Measurements from ENCODE around the gene AGPAT4.
A peak's percentile ranks its signal among the peaks of the same experiment; 100 is the strongest.

AGPAT4 gene

GRCh38 chr6:161272635-161273273 lies 1.1 kb downstream of the AGPAT4 start:
- peak overlapping the region; percentile 84 for H3K4me3 ChIP-seq (ENCODE audit: low read length, poor library complexity, severe bottlenecking)
- TF ChIP-seq EZH2phosphoT487 (IDR thresholded peaks at IDR 0.05; ENCODE audit: borderline replicate concordance) (no peak), CTCF (conservative IDR thresholded peaks at IDR 0.05; ENCODE audit: low read length) (no peak)

GRCh38 chr6:161271343-161272030 lies 2.4 kb downstream of the AGPAT4 start:
- H3F3A ChIP-seq (ENCODE audit: low read depth), result no peaks in the 10 kb centered on the region
- no peaks in the 10 kb centered on the region for H3K9me2 ChIP-seq (replicated peaks; ENCODE audit: low read depth, low read length)
- H2AFZ ChIP-seq (ENCODE audit: low read length), result no peak overlapping the region
- no peak overlapping the region for H3K9ac ChIP-seq (ENCODE audit: low read depth, low read length, poor library complexity, severe bottlenecking)
- H3K4me2 ChIP-seq (ENCODE audit: low read depth, low read length, poor library complexity, severe bottlenecking), result peak overlapping the region; percentile 92
- peaks cover 8% of the 10 kb centered on the region for H3K27me3 ChIP-seq (ENCODE audit: insufficient read depth, low read length, poor library complexity, severe bottlenecking)
- TF ChIP-seq CTCF (conservative IDR thresholded peaks at IDR 0.05; ENCODE audit: low read length), result no peak
- TF ChIP-seq EZH2phosphoT487 (IDR thresholded peaks at IDR 0.05; ENCODE audit: borderline replicate concordance), result no peak
- no peaks in the 10 kb centered on the region for H3K36me3 ChIP-seq (ENCODE audit: insufficient read depth, low read length)
- no peaks in the 10 kb centered on the region for H4K20me1 ChIP-seq (ENCODE audit: insufficient read depth, low read length, poor library complexity, severe bottlenecking)
- H3K4me3 ChIP-seq (ENCODE audit: low read length, poor library complexity, severe bottlenecking), result no peak overlapping the region
- peaks cover 29% of the 10 kb centered on the region for H3K4me1 ChIP-seq (ENCODE audit: insufficient read depth, low read length, poor library complexity, severe bottlenecking)
- H3K9me3 ChIP-seq (ENCODE audit: insufficient read depth, low read depth, low read length), result no peaks in the 10 kb centered on the region
- H3K79me2 ChIP-seq (ENCODE audit: insufficient read depth, low read length), result no peaks in the 10 kb centered on the region

More at GRCh38 chr6:161272635-161273273, 1.1 kb downstream of the AGPAT4 start:
- no peaks in the 10 kb centered on the region for H3K36me3 ChIP-seq (ENCODE audit: insufficient read depth, low read length)
- H3K79me2 ChIP-seq (ENCODE audit: insufficient read depth, low read length), result no peaks in the 10 kb centered on the region
- H3K9me2 ChIP-seq (replicated peaks; ENCODE audit: low read depth, low read length), result no peaks in the 10 kb centered on the region
- peak overlapping the region; percentile 92 for H3K4me2 ChIP-seq (ENCODE audit: low read depth, low read length, poor library complexity, severe bottlenecking)
- H2AFZ ChIP-seq (ENCODE audit: low read length), result no peak overlapping the region
- H3K4me1 ChIP-seq (ENCODE audit: insufficient read depth, low read length, poor library complexity, severe bottlenecking), result peaks cover 29% of the 10 kb centered on the region
- H3K9me3 ChIP-seq (ENCODE audit: insufficient read depth, low read depth, low read length), result no peaks in the 10 kb centered on the region
- peaks cover 20% of the 10 kb centered on the region for H3K27me3 ChIP-seq (ENCODE audit: insufficient read depth, low read length, poor library complexity, severe bottlenecking)
- H3K9ac ChIP-seq (ENCODE audit: low read depth, low read length, poor library complexity, severe bottlenecking), result peak overlapping the region; percentile 64
- no peaks in the 10 kb centered on the region for H3F3A ChIP-seq (ENCODE audit: low read depth)
- H4K20me1 ChIP-seq (ENCODE audit: insufficient read depth, low read length, poor library complexity, severe bottlenecking), result no peaks in the 10 kb centered on the region

GRCh38 chr6:161270116-161270515 lies 3.7 kb downstream of the AGPAT4 start:
- no peaks in the 10 kb centered on the region for H3K9me2 ChIP-seq (replicated peaks; ENCODE audit: low read depth, low read length)
- no peaks in the 10 kb centered on the region for H3K79me2 ChIP-seq (ENCODE audit: insufficient read depth, low read length)
- no peaks in the 10 kb centered on the region for H3K9me3 ChIP-seq (ENCODE audit: insufficient read depth, low read depth, low read length)
- H3K4me3 ChIP-seq (ENCODE audit: low read length, poor library complexity, severe bottlenecking), result no peak overlapping the region
- no peaks in the 10 kb centered on the region for H3K27me3 ChIP-seq (ENCODE audit: insufficient read depth, low read length, poor library complexity, severe bottlenecking)
- H2AFZ ChIP-seq (ENCODE audit: low read length), result no peak overlapping the region
- no peak overlapping the region for H3K4me2 ChIP-seq (ENCODE audit: low read depth, low read length, poor library complexity, severe bottlenecking)
- no peak overlapping the region for H3K9ac ChIP-seq (ENCODE audit: low read depth, low read length, poor library complexity, severe bottlenecking)
- H4K20me1 ChIP-seq (ENCODE audit: insufficient read depth, low read length, poor library complexity, severe bottlenecking), result no peaks in the 10 kb centered on the region
- peaks cover 29% of the 10 kb centered on the region for H3K4me1 ChIP-seq (ENCODE audit: insufficient read depth, low read length, poor library complexity, severe bottlenecking)
- no peaks in the 10 kb centered on the region for H3K36me3 ChIP-seq (ENCODE audit: insufficient read depth, low read length)
- no peak for TF ChIP-seq EZH2phosphoT487 (IDR thresholded peaks at IDR 0.05; ENCODE audit: borderline replicate concordance)
- TF ChIP-seq CTCF (conservative IDR thresholded peaks at IDR 0.05; ENCODE audit: low read length), result no peak
- no peaks in the 10 kb centered on the region for H3F3A ChIP-seq (ENCODE audit: low read depth)
